ENCODE results near the gene MKRN2OS.
A peak's percentile ranks its signal among the peaks of the same experiment; 100 is the strongest.

The MKRN2OS gene

GRCh38 chr3:12591456-12591855 is 46.2 kb upstream of the MKRN2OS start:
- Histone ChIP-seq H3K27me3 (ENCODE audit: insufficient read depth, poor library complexity, severe bottlenecking) (no peaks in the 10 kb centered on the region), H3K27ac (replicated peaks) (no peak overlapping the region), H3K4me3 (replicated peaks; ENCODE audit: insufficient read depth, low read length) (no peak overlapping the region)
- TF ChIP-seq CTCF (IDR thresholded peaks at IDR 0.05; ENCODE audit: insufficient read depth, low read length) = no peak
- TF ChIP-seq SPI1 (IDR thresholded peaks at IDR 0.05; ENCODE audit: borderline replicate concordance, low read depth) = no peak
- no peak for TF ChIP-seq GABPA (IDR thresholded peaks at IDR 0.05; ENCODE audit: low read depth)
- TF ChIP-seq POLR2AphosphoS5 (IDR thresholded peaks at IDR 0.05; ENCODE audit: low read depth) = no peak
- TF ChIP-seq REST (IDR thresholded peaks at IDR 0.05; ENCODE audit: insufficient replicate concordance, low read depth) = no peak
- DNase-seq (ENCODE audit: low read depth in 1 of 2, low spot score in 1 of 2) = no peak

GRCh38 chr3:12590096-12590495 is 44.8 kb upstream of the MKRN2OS start:
- Histone ChIP-seq H3K4me3 (replicated peaks; ENCODE audit: insufficient read depth, low read length) (no peak overlapping the region), H3K27me3 (ENCODE audit: insufficient read depth, poor library complexity, severe bottlenecking) (no peaks in the 10 kb centered on the region), H3K27ac (replicated peaks) (no peak overlapping the region)
- peak in 1 of 2 experiments; percentile 69 for DNase-seq (ENCODE audit: low read depth in 1 of 2, low spot score in 1 of 2)
- TF ChIP-seq REST (IDR thresholded peaks at IDR 0.05; ENCODE audit: insufficient replicate concordance, low read depth) = no peak
- no peak for TF ChIP-seq GABPA (IDR thresholded peaks at IDR 0.05; ENCODE audit: low read depth)
- TF ChIP-seq SPI1 (IDR thresholded peaks at IDR 0.05; ENCODE audit: borderline replicate concordance, low read depth) = peak; percentile 16; the same call in 1 of the 2 replicates

DNA sequence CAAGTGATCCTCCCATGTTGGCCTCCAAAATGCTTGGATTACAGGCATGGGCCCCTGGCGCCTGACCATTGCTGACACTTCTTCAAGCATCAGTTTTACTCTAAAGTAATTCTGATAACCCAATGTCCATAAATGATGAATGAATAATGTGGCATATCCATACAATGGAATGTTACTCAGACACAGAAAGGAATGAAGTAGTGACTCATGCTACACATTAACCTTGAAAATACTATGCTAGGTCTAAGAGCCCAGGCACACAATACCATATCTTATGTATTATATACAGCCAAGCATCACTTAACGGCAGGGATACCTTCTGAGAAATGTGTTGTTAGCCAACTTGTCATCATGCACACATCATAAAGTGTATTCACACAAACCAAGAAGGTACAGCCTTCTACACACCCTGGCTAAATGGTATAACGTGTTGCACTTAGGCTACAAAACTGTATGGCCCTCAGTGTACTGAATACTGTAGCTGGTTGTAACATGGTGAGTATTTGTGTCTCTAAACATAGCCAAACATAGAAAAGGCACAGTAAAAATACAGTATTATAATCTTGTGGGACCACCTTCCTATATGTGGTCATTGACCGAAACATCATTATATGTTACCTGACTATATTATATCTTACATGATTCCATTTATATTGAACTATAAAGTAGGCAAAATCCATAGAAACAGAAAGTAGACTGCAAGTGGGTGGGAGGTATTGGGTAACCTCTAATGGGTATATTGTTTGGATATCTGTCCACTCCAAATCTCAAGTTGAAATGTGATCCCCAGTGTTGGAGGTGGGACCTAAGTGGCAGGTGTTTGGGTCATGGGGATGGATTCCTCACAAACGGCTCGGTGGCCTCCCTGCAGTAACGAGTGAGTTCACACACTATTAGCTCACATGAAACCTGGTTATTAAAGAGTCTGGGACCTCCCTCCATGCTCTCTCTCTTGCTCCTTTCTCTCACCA is 43.0 kb upstream of the MKRN2OS start:
- H3K4me3 ChIP-seq (replicated peaks; ENCODE audit: insufficient read depth, low read length) = no peak overlapping the region
- H3K27ac ChIP-seq (replicated peaks) = no peak overlapping the region
- TF ChIP-seq CTCF (IDR thresholded peaks at IDR 0.05; ENCODE audit: insufficient read depth, low read length) = no peak
- TF ChIP-seq POLR2AphosphoS5 (IDR thresholded peaks at IDR 0.05; ENCODE audit: low read depth) = 0 out of 2 replicates have a peak, but pooled peaks have one; percentile 24
- no peak for DNase-seq (ENCODE audit: low read depth in 1 of 2, low spot score in 1 of 2)
- H3K27me3 ChIP-seq (ENCODE audit: insufficient read depth, poor library complexity, severe bottlenecking) = no peaks in the 10 kb centered on the region

DNA sequence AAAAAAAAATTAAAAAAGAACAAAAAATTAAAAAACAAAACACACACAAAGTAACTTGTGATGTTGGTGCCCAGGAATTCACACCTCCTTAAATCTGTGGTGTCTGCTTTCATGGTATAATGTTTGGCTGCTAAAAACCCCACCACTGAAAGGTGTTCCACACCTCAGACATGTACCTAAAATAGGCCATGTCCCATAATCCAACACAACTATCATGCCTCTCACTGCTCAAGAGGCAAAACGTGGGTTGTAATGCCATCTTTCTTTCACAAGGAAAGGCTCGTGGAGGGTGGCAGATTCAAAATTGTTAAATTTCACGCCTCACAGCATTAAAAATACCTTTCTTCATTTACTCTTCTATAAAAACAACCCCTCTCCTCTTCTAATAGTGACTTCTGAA is 41.1 kb upstream of the MKRN2OS start:
- H3K27me3 ChIP-seq (ENCODE audit: insufficient read depth, poor library complexity, severe bottlenecking) = no peaks in the 10 kb centered on the region
- no peak for TF ChIP-seq CTCF (IDR thresholded peaks at IDR 0.05; ENCODE audit: insufficient read depth, low read length)
- no peak for TF ChIP-seq REST (IDR thresholded peaks at IDR 0.05; ENCODE audit: insufficient replicate concordance, low read depth)
- TF ChIP-seq GABPA (IDR thresholded peaks at IDR 0.05; ENCODE audit: low read depth) = no peak
- H3K27ac ChIP-seq (replicated peaks) = no peak overlapping the region
- no peak overlapping the region for H3K4me3 ChIP-seq (replicated peaks; ENCODE audit: insufficient read depth, low read length)
- no peak for DNase-seq (ENCODE audit: low read depth in 1 of 2, low spot score in 1 of 2)
